HepG2 (cell line): ENCODE measurements around the gene PIEZO2.

Experiments used
- KAT7 ChIP-seq: IDR thresholded peaks from 2 replicates; pipeline ENCODE4 v1.6.1; 2018; ENCODE audit warnings: borderline replicate concordance, missing compliant biosample characterization
- NRL ChIP-seq: sonication (generic); formaldehyde crosslinking; IDR thresholded peaks from 2 replicates; pipeline ENCODE4 v1.5.0; 2020; ENCODE audit warnings: missing genetic modification reagents, mild to moderate bottlenecking, moderate library complexity, borderline replicate concordance
- ZFP36L2 ChIP-seq: sonication (generic); formaldehyde crosslinking; IDR thresholded peaks from 2 replicates; pipeline ENCODE4 v1.4.0; 2020; ENCODE audit warnings: missing genetic modification reagents
- ZFP41 ChIP-seq: sonication (generic); formaldehyde crosslinking; IDR thresholded peaks from 2 replicates; pipeline ENCODE4 v1.4.0; 2020; ENCODE audit warnings: mild to moderate bottlenecking, missing genetic modification reagents, borderline replicate concordance
- ZNF263 ChIP-seq: sonication (generic); formaldehyde crosslinking; IDR thresholded peaks from 2 replicates; pipeline ENCODE4 v1.4.0; 2020; ENCODE audit warnings: missing genetic modification reagents
- TF ChIP-seq, protein P1 (sequence below): fragments of 450-650 bp; IDR thresholded peaks from 2 replicates; pipeline ENCODE4 v1.6.1; 2016
- TF ChIP-seq, protein P2 (sequence below): sonication (generic); formaldehyde crosslinking; IDR thresholded peaks from 2 replicates; pipeline ENCODE4 v1.5.0; 2020; ENCODE audit warnings: mild to moderate bottlenecking, missing genetic modification reagents, moderate library complexity
- TF ChIP-seq, protein P3 (sequence below), 2 experiments: sonication (generic) in 1 of 2; formaldehyde crosslinking in 1 of 2; IDR thresholded peaks; 2 replicates each; pipeline versions ENCODE4 v1.5.1 to v1.6.1; 2011 to 2020; ENCODE audit warnings: borderline replicate concordance in 1 of 2, low read depth in 1 of 2, low read length in 1 of 2, mild to moderate bottlenecking in 1 of 2, missing genetic modification reagents in 1 of 2, moderate library complexity in 1 of 2

DNA sequence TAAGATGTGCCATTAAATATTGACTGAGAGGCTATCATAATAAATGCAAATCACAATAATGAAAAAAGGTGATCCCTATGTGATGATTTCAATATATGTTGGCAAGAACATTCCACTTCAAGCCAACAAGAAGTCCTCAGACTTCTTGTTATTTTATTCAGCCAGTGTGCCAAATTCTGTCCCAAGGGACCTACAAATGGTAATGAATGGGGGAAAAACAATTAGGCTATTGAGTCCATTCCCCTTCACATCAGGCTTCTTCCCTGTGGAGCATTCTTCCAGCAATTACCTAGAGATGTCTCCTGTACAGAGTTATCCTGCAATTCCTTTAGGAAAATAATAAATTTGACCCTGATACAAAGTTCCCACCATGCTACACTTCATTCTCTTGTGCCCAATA lies 144.4 kb downstream of the PIEZO2 start:
- TF ChIP-seq, protein P1, sequence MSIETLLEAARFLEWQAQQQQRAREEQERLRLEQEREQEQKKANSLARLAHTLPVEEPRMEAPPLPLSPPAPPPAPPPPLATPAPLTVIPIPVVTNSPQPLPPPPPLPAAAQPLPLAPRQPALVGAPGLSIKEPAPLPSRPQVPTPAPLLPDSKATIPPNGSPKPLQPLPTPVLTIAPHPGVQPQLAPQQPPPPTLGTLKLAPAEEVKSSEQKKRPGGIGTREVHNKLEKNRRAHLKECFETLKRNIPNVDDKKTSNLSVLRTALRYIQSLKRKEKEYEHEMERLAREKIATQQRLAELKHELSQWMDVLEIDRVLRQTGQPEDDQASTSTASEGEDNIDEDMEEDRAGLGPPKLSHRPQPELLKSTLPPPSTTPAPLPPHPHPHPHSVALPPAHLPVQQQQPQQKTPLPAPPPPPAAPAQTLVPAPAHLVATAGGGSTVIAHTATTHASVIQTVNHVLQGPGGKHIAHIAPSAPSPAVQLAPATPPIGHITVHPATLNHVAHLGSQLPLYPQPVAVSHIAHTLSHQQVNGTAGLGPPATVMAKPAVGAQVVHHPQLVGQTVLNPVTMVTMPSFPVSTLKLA, result no peak
- TF ChIP-seq ZNF263, result no peak
- no peak for TF ChIP-seq ZFP41 (CRISPR knock-in tag)
- TF ChIP-seq, protein P2, sequence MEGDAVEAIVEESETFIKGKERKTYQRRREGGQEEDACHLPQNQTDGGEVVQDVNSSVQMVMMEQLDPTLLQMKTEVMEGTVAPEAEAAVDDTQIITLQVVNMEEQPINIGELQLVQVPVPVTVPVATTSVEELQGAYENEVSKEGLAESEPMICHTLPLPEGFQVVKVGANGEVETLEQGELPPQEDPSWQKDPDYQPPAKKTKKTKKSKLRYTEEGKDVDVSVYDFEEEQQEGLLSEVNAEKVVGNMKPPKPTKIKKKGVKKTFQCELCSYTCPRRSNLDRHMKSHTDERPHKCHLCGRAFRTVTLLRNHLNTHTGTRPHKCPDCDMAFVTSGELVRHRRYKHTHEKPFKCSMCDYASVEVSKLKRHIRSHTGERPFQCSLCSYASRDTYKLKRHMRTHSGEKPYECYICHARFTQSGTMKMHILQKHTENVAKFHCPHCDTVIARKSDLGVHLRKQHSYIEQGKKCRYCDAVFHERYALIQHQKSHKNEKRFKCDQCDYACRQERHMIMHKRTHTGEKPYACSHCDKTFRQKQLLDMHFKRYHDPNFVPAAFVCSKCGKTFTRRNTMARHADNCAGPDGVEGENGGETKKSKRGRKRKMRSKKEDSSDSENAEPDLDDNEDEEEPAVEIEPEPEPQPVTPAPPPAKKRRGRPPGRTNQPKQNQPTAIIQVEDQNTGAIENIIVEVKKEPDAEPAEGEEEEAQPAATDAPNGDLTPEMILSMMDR (CRISPR knock-in tag), result no peak
- TF ChIP-seq NRL (CRISPR knock-in tag), result no peak
- TF ChIP-seq ZFP36L2 (CRISPR knock-in tag), result no peak
- TF ChIP-seq, protein P3, sequence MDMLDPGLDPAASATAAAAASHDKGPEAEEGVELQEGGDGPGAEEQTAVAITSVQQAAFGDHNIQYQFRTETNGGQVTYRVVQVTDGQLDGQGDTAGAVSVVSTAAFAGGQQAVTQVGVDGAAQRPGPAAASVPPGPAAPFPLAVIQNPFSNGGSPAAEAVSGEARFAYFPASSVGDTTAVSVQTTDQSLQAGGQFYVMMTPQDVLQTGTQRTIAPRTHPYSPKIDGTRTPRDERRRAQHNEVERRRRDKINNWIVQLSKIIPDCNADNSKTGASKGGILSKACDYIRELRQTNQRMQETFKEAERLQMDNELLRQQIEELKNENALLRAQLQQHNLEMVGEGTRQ (IDR thresholded peaks at IDR 0.05; ENCODE audit: low read depth, low read length), result no peak
- TF ChIP-seq, protein P3 (CRISPR knock-in tag; IDR thresholded peaks at IDR 0.05; ENCODE audit: borderline replicate concordance), result no peak
- TF ChIP-seq KAT7 (CRISPR knock-in tag), result no peak
